Measurements from ENCODE around the gene MNAT1.

DNA sequence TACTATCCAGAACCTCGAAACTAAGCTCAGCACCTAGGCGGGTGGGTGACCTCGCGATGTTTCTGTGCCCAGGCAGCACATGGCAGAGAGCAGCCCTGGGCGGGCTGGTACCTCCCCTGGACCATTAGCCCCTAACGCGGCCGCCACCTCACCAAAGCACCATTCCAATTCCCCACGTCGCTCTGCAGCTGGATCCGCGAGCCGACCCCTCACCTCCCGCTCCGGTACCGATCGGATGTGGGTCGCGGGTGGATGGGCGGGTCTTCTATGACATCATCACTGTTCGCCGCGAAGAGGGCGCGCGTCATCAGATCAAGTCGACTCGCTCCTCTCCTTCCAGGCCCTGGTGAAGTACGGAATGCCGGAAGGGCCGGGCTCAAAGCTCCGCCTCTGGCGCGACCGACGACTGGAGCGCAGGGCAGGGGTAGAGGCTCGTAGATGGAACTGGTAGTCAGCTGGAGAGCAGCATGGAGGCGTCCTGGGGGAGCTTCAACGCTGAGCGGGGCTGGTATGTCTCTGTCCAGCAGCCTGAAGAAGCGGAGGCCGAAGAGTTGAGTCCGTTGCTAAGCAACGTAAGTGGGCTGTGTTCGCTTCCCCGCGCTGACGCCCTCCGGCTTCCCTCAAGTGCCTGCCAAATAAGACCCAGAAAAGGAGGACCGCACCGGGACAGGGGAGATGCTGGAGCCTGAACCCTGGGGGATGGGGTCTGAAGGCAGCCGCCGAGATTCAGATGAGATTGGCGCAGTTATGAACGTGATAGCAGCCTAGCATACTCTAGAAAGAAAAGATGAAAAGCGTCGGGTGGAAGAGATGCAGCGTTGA, 246.5 kb downstream of the MNAT1 start, which contains the start of the genes SLC38A6 and TRMT5:
- TF ChIP-seq CTCF (IDR thresholded peaks at IDR 0.05) (no peak), JUN (IDR thresholded peaks at IDR 0.05) (peak; percentile 77 to 83; a peak in 4 of 5 replicates), RARB (CRISPR knock-in tag; IDR thresholded peaks at IDR 0.05) (no peak), EP300 (IDR thresholded peaks at IDR 0.05) (no peak), RAD21 (conservative IDR thresholded peaks at IDR 0.05 in 1 of 2, IDR thresholded peaks at IDR 0.05 in 1 of 2) (peak in 1 of 2 experiments; percentile 17; a peak in 1 of 5 replicates), HMGXB4 (CRISPR knock-in tag; IDR thresholded peaks at IDR 0.05; ENCODE audit: borderline replicate concordance) (no peak), CBX2 (IDR thresholded peaks at IDR 0.05; ENCODE audit: borderline replicate concordance, low read depth) (no peak), ESRRA (IDR thresholded peaks at IDR 0.05; ENCODE audit: borderline replicate concordance, low read length) (no peak), MAZ (IDR thresholded peaks at IDR 0.05; ENCODE audit: borderline replicate concordance, low read depth, low read length) (no peak), MYC (IDR thresholded peaks at IDR 0.05; ENCODE audit: borderline replicate concordance, low read length) (peak; percentile 96), JUNB (IDR thresholded peaks at IDR 0.05) (no peak), RNF2 (IDR thresholded peaks at IDR 0.05; ENCODE audit: borderline replicate concordance, low read depth) (no peak), PHF8 (IDR thresholded peaks at IDR 0.05; ENCODE audit: borderline replicate concordance, low read depth) (peak; percentile 68; the same call in 1 of the 2 replicates), POLR2A (IDR thresholded peaks at IDR 0.05; ENCODE audit: low read length) (peak; percentile 62)

All from A549 (cell line).